DMS 273 (cell line): ENCODE measurements around the gene CDKAL1.

Experiments
- DNase-seq: peaks from one replicate; lab custom pipeline; 2025; ENCODE audit not compliant: unreplicated experiment; lab: John Stamatoyannopoulos, UW

CDKAL1 gene

GRCh38 chr6:20670750-20671149, 136.5 kb downstream of the CDKAL1 start:
- no peak for DNase-seq

- no peak for DNase-seq
Measured at GRCh38 chr6:20672038-20672437, 137.8 kb downstream of the CDKAL1 start.

- no peak for DNase-seq
Measured at GRCh38 chr6:20673458-20673857, 139.2 kb downstream of the CDKAL1 start.

GRCh38 chr6:20674664-20675063, 140.4 kb downstream of the CDKAL1 start:
- DNase-seq: no peak

- peak; percentile 36 for DNase-seq
Measured at GRCh38 chr6:20678831-20679352, 144.6 kb downstream of the CDKAL1 start.

- no peak for DNase-seq
Measured at GRCh38 chr6:20680697-20681165, 146.5 kb downstream of the CDKAL1 start.

- DNase-seq: no peak
Measured at GRCh38 chr6:20681243-20681684, 147.0 kb downstream of the CDKAL1 start.

GRCh38 chr6:20684474-20684873, 150.2 kb downstream of the CDKAL1 start:
- DNase-seq: no peak

- peak; percentile 96 for DNase-seq
Measured at GRCh38 chr6:20686142-20686541, 151.9 kb downstream of the CDKAL1 start.

GRCh38 chr6:20687494-20687893, 153.2 kb downstream of the CDKAL1 start:
- DNase-seq: peak; percentile 69

- DNase-seq: peak; percentile 72
Measured at GRCh38 chr6:20688710-20689500, 154.6 kb downstream of the CDKAL1 start.

GRCh38 chr6:20691185-20691584, 156.9 kb downstream of the CDKAL1 start:
- peak; percentile 92 for DNase-seq

- DNase-seq: peak; percentile 36
Measured at GRCh38 chr6:20692023-20692422, 157.8 kb downstream of the CDKAL1 start.

- DNase-seq: peak; percentile 69
Measured at GRCh38 chr6:20693466-20694063, 159.3 kb downstream of the CDKAL1 start.

GRCh38 chr6:20696676-20697075, 162.4 kb downstream of the CDKAL1 start:
- DNase-seq: peak; percentile 30

GRCh38 chr6:20698675-20699074, 164.4 kb downstream of the CDKAL1 start:
- DNase-seq: peak; percentile 53

GRCh38 chr6:20699402-20699801, 165.1 kb downstream of the CDKAL1 start:
- DNase-seq: peak; percentile 96

GRCh38 chr6:20700375-20700774, 166.1 kb downstream of the CDKAL1 start:
- DNase-seq: peak; percentile 95

- DNase-seq: peak; percentile 90
Measured at GRCh38 chr6:20702366-20702765, 168.1 kb downstream of the CDKAL1 start.

- DNase-seq: no peak
Measured at GRCh38 chr6:20703049-20703448, 168.8 kb downstream of the CDKAL1 start.

- no peak for DNase-seq
Measured at GRCh38 chr6:20704325-20705025, 170.2 kb downstream of the CDKAL1 start.
